SW 1271 (cell line): ENCODE results near the gene CA5A.
"Not testable (repeated sequence)": the region's sequence is repeated elsewhere in the genome, so short reads cannot be mapped to it uniquely, and the experiment has no call there.

Experiments
- DNase-seq, 2 experiments: peaks; one replicate each; lab custom pipeline; 2025; lab: John Stamatoyannopoulos, UW

CA5A gene

GRCh38 chr16:87865902-87866555 lies 70.3 kb downstream of the CA5A start:
- not testable (repeated sequence) for DNase-seq

- no peak for DNase-seq
Measured at GRCh38 chr16:87864331-87864989, 71.9 kb downstream of the CA5A start.

GRCh38 chr16:87863327-87863635 lies 73.0 kb downstream of the CA5A start:
- not testable (repeated sequence) for DNase-seq

DNA sequence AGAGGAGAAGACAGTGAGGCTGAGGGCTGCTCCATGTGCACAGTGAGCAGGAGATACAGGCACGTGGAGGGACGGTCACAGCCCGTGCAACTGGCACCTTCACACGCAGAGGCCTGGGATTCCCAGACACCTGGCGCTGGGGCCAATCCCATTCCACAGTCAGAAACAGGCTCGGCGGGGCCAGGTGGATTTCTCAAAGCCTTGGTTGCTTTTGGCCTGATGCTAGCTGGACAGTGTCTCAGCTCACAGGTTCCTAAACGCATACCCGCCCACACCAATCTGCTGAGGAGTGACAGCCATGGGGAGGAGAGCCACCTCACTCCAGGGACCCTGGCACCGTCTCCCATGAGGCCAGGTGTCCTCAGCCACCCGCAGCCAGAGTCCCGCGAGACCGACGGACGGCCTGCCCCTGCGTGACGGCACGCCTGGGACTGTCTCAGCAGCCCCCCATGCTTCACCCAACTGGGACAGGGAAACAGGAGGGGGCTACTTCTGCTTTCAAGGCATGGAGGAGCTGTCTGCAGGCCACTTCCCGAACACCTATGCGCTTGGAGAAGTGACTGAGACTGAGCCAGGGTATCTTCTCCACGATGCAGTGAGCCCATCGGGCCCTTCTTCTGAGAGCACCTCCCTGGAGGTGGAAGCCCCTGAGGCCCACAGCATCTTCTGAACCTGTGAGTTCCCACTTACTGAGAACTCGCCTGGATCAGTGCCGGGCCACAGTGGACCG lies 73.6 kb downstream of the CA5A start:
- not testable (repeated sequence) for DNase-seq

DNA sequence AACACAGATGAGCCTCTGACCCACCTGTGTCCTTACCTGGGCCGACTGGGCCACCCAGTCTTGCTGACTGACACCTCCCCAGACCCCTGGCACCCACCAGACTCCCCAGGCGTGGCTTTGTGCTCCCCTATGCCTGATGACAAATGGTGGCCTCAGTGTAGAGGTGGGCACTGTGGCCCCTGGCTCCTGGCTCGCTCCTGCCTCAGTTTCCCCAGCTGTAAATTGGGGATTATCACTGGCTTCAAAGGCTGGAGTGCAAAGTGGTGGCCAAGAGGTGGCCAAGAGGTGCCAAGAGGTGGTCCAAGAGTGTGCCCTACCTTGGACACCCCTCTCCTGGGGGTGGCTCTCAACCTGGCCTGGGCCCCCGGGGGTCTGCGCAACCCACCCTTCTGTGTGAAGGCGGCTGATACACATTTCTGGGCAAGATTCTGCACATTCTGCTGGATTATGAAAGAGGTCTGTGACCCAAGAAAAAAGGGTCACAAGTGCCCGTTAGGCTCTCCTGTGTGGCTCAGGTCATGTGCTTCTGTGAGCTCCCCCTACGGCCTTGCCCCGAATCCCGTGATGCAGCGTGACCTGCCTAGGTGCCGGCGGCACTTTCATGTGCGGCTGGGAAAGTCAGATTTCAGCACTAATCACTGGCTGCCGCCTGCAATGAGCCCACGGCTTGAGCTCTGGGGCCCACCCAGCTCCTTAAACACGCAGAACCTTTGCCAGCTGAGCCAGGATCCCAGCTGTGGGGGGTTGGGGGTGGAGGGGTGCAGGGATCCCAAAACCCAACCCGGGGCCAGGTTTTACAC lies 74.8 kb downstream of the CA5A start:
- DNase-seq = not testable (repeated sequence)

- no peak for DNase-seq
Measured at GRCh38 chr16:87860553-87861299, 75.6 kb downstream of the CA5A start.

DNA sequence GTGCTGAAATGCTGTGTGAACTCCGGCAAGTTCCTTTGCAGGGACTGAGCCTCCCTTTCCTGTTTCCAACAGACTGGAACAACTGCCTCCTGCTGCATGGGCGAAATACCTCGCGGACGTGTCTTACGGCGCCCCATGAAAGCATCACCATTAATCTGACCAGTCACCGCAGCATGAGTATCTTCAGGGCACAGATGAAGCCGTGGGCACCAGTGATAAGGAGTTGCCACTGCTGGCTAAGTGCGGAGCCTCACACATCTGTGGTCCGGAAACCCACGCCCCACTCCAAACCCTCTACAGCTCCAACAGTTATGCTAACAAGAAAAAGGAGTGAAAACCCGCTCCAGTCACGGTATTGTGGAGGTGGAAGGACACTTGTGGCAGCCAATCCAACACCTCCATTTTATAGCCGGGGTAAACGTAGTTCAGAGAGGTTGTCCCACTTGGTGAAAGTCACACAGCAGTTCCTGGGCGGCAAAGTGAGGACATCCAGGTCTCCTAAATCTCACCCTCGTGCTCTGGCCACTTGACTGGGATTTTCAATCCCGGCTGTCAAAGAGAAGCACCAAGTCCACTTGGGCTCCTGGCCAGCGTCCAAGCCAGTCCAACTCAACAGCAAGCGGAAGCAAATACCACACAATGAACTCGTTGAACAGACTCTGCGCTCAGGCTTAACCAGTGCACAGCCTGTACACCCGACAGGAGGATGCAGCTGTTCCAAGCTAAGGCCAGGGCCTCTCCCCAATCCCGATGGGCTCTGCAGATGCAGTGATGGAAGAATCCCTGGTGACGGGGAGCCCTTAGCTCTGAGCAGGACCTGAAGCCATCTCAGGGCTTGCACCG lies 78.0 kb downstream of the CA5A start:
- not testable (repeated sequence) for DNase-seq

DNA sequence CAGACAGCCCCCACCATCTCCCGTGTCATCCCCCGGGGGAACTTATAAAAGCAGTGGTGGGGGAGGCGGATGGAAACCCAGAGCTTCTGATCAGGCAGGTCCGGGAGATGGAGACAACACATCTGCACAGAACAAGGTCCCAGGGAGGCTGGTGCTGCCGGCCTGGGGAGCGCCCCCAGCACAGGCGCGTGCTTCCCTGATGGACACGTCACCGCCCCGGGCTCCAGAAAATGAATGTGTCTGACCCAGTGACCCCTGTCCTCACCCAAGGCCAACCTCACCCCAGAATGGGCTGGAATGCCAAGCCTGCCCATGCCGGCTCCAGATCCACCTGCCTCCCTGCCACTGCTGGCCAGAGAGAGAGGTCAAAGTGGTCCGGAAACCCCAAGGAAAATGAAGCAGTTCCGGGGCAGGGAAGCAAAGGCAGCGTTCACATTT lies 79.5 kb downstream of the CA5A start:
- DNase-seq = no peak

DNA sequence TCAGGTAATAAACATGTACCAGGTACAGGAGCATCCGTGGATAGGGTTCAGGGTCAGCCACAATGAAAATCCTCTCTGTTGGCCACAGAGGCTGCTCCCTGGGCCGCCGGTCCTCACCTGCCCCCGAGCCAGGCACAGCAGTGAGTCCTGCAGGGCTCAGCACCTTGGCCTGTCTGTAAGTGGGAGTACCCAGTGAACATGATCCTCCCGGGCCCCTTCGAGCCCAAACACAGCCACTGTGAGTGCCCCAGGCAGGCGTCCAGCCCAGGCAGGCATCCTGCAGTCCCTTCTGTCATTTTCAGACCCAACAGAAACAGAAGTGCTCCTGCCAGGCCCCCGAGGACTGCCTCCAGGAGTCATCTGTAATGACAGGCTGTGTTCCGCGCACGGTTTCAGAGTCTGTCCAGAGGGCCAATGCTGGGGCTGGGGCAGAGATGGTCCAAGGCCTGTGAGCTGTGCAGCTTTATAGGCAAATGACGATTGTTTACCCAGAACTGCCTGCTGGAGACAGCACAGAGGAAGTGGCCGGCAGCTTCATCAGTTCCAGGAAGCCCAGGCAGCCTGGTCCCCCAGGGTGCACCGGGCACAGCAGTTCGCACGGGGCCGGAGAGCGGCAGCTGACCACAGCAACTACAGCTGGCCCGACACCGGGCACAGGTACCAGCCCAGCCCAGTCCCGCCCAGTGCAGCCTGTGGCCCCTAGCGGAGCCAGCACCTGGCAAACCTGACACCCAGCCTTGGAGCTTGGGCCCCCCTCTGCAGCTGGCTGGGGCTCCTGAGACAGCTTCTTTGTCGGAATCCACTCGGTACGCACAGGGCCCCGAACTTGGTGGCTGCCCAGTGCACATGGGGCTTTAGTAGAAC lies 80.2 kb downstream of the CA5A start:
- no peak for DNase-seq

DNA sequence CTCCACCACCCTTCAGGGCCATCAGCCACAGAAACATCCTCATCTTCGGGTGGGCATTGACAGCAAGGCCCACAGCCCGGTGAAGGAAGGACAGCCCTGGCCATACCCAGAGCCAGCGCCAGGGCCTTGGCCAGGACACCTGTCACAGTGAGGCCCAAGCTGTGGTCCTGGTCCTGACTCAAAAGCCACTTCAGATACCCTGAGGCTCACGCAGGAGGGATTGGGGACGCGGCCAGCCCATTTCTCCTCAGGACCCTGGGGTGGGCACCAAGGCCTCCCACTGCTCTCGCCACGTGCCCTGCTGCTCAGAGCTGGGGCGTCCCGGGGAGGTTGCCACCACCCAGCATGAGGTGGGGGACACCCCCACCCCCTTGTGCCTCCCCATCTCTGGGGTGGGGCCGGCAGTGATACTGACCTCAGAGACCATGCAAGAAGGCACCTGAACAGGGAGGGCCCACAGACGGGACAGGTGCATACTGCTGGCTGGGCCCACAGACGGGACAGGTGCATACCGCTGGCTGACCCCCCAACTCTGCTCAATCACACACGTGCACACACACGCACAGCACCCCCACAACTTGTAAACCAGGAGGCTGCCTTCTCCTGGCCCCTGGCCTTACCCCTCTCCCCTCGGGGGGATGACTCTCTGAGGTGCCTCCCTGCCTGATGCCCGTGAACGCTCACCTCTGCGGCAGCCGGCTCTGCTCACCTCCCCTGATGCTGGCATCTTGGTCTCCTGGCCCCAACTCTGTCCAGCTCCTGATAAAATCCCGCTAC lies 81.2 kb downstream of the CA5A start:
- no peak for DNase-seq

GRCh38 chr16:87854053-87854906 lies 82.0 kb downstream of the CA5A start:
- no peak for DNase-seq

GRCh38 chr16:87853411-87854052 lies 82.8 kb downstream of the CA5A start:
- DNase-seq = peak in 1 of 2 experiments; percentile 58

- DNase-seq = no peak
Measured at GRCh38 chr16:87851601-87852000, 84.7 kb downstream of the CA5A start.

- no peak for DNase-seq
Measured at GRCh38 chr16:87851141-87851587, 85.2 kb downstream of the CA5A start.

- peak in 1 of 2 experiments; percentile 22 for DNase-seq
Measured at GRCh38 chr16:87850009-87851006, 86.0 kb downstream of the CA5A start.

DNA sequence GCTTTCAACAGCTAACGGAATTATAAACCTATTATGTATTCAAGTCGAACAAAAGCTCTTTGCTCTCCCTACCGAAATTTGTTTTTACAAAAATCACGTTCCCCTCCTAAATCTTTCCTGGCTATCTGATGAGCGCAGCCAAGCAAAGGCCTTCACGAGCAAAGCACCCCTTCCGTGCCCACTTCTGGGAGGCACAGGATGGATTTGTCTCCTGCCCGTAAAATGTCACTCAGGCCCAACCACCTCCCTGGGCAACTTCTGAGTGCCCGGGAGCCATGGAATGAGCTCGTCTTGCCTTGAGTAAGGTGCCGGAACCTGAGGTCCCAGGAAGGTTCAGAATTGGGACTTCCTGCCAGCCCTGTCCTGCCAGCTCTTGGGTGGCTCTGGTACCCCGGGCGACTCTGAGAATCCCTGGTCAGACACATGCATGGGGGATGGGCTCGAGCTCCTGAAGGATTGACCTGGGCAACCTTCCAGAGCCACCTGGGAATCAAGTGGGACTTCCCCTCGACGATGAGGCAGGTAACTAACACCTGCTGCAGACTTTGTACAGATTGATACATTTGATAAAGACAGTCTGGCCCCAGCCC lies 86.8 kb downstream of the CA5A start:
- DNase-seq = no peak
